Neural crest cell (in vitro differentiated cells): ENCODE data around the gene VAPB. TPM values are rescaled to one million over a fixed set of nuclear protein-coding genes. Genes with fewer than 3 reads are reported as not detected.

Experiments
- DNase-seq: peaks from one replicate; pipeline ENCODE4 v3.0.0; 2021; ENCODE audit warnings: low read depth, mixed read lengths, low spot score
- H3K27ac Mint-ChIP-seq: one replicate; pipeline ENCODE4 v1.8.0; 2021; ENCODE audit warnings: mild to moderate bottlenecking, mixed read lengths; ENCODE audit not compliant: unreplicated experiment
- H3K27me3 Mint-ChIP-seq: 2 replicates; pipeline ENCODE4 v1.8.0; 2021; ENCODE audit warnings: low read depth, mild to moderate bottlenecking, mixed read lengths
- H3K36me3 Mint-ChIP-seq: 2 replicates; pipeline ENCODE4 v1.8.0; 2021; ENCODE audit warnings: low read depth, mild to moderate bottlenecking, mixed read lengths
- H3K4me1 Mint-ChIP-seq: 2 replicates; pipeline ENCODE4 v1.8.0; 2021; ENCODE audit warnings: mixed read lengths
- H3K4me3 Mint-ChIP-seq: one replicate; pipeline ENCODE4 v1.8.0; 2021; ENCODE audit warnings: mild to moderate bottlenecking, mixed read lengths
- H3K9me3 Mint-ChIP-seq: 2 replicates; pipeline ENCODE4 v1.8.0; 2021; ENCODE audit warnings: mixed read lengths
- CTCF ChIP-seq: fragments of 200-600 bp; sonication (generic); conservative IDR thresholded peaks from 2 replicates; pipeline ENCODE4 v1.5.0; 2021; ENCODE audit warnings: antibody characterized with exemption, mild to moderate bottlenecking
- total RNA-seq: library from RNA; stranded (reverse); gene quantifications from 2 replicates; pipeline ENCODE4 v1.2.1, GENCODE V29; 2021

The VAPB gene
- total RNA-seq, 1 donor from 2014 or later, result 57.7 TPM

GRCh38 chr20:58446264-58446959, 57.4 kb downstream of the VAPB start:
- no peak overlapping the region for H3K27ac Mint-ChIP-seq
- H3K27me3 Mint-ChIP-seq, result no peaks in the 10 kb centered on the region
- peaks cover 18% of the 10 kb centered on the region for H3K36me3 Mint-ChIP-seq
- no peaks in the 10 kb centered on the region for H3K4me1 Mint-ChIP-seq
- no peak for TF ChIP-seq CTCF
- no peaks in the 10 kb centered on the region for H3K9me3 Mint-ChIP-seq
- H3K4me3 Mint-ChIP-seq, result no peak overlapping the region
- DNase-seq, result no peak

- DNase-seq, result no peak
- peaks cover 18% of the 10 kb centered on the region for H3K36me3 Mint-ChIP-seq
- H3K4me1 Mint-ChIP-seq, result no peaks in the 10 kb centered on the region
- no peaks in the 10 kb centered on the region for H3K27me3 Mint-ChIP-seq
- TF ChIP-seq CTCF, result no peak
- no peaks in the 10 kb centered on the region for H3K9me3 Mint-ChIP-seq
- H3K27ac Mint-ChIP-seq, result no peak overlapping the region
- no peak overlapping the region for H3K4me3 Mint-ChIP-seq
Measured at GRCh38 chr20:58446960-58447265, 57.9 kb downstream of the VAPB start.

- Mint-ChIP-seq H3K27ac (no peak overlapping the region), H3K9me3 (no peaks in the 10 kb centered on the region), H3K4me3 (no peak overlapping the region), H3K36me3 (peaks cover 19% of the 10 kb centered on the region), H3K27me3 (no peaks in the 10 kb centered on the region), H3K4me1 (no peaks in the 10 kb centered on the region)
- peak; percentile 28 for DNase-seq
- peak; percentile 73 for TF ChIP-seq CTCF
Measured at GRCh38 chr20:58447511-58448391, 58.7 kb downstream of the VAPB start.

GRCh38 chr20:58448958-58449357, 59.9 kb downstream of the VAPB start:
- H3K4me3 Mint-ChIP-seq, result no peak overlapping the region
- H3K9me3 Mint-ChIP-seq, result peaks cover under 1% of the 10 kb centered on the region
- peaks cover 19% of the 10 kb centered on the region for H3K36me3 Mint-ChIP-seq
- no peaks in the 10 kb centered on the region for H3K27me3 Mint-ChIP-seq
- H3K4me1 Mint-ChIP-seq, result no peaks in the 10 kb centered on the region
- no peak for DNase-seq
- no peak for TF ChIP-seq CTCF
- no peak overlapping the region for H3K27ac Mint-ChIP-seq

GRCh38 chr20:58449681-58450221, 60.7 kb downstream of the VAPB start:
- Mint-ChIP-seq H3K9me3 (peaks cover 7% of the 10 kb centered on the region), H3K4me1 (no peaks in the 10 kb centered on the region), H3K4me3 (no peak overlapping the region), H3K27ac (no peak overlapping the region), H3K36me3 (peaks cover 25% of the 10 kb centered on the region), H3K27me3 (no peaks in the 10 kb centered on the region)
- DNase-seq, result no peak
- TF ChIP-seq CTCF, result no peak
